ENCODE data around the gene LDLRAD4.

Gene LDLRAD4

DNA sequence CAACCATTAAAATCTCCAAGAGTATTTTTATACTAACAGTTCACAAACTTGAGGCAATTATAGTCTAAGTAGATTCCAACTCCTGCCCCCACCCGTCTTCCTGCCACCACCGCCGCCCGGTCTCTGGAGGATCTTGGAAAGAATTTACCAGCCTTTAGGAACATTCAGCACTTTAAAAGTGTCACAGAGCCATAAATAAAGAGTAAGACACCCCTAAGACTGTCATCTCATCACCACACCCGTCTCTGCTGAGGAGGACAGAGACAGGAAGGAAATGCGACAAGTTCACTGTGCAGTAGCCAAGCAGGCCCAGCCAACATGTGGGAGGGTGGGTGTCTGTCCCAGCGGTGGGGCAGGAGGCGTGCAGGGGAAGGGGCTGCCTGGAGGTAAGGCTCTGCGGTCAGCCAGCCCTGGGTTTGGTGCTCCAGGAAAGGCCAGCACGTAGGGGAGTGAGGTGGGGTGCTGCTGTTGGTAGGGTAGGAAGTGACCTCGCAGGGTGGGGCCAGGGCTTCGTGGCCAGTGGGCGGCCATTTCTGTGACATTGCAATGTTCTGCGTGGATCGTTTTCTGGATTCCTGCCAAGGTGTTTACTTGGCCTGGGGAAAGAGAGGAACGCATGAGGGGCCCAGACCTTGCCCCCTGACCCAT is 396.2 kb downstream of the LDLRAD4 start:
- DNase-seq (ENCODE audit: low read depth in 3 of 3) = no peak

DNA sequence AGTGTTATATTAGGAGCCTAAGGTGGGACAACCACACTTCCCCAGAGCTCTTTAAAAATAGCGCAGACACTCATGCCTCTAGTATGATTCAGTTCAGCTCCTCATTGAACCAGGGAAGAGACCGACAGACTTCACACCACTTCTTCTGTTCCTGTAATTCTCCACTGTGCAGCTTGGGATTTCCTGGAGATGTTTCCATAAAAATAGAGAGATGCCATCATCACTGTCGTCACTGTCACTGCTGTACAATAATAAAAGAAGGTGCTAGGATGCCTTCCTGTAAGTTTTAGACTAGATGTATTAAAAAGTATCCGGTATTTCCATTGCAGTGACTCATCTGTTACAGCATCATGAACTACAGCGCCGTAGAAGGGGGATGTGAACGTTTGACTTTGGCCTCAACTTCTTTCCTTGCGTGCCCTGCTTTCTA is 396.9 kb downstream of the LDLRAD4 start:
- no peak for DNase-seq (ENCODE audit: low read depth in 3 of 3)

DNA sequence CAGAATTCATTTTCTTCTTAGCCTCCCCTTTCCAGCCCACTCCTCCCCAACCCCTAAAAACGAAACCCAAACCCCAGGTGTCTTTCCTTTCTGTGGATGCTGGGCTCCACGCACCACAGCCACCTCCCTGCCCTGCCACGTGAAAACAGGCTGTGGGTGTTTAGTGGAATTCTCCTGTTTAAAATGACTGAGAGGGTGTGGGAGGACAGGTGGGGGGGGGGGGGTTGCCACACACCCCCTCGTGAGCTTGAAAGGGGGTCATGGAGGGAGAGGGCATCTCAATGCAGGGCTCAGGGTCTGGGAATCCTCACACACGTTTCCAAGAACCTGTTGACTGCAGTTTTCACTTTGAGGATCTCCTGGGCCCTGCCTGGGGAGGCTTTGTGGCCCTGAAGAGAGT is 397.5 kb downstream of the LDLRAD4 start:
- DNase-seq (ENCODE audit: low read depth in 3 of 3) = no peak

DNA sequence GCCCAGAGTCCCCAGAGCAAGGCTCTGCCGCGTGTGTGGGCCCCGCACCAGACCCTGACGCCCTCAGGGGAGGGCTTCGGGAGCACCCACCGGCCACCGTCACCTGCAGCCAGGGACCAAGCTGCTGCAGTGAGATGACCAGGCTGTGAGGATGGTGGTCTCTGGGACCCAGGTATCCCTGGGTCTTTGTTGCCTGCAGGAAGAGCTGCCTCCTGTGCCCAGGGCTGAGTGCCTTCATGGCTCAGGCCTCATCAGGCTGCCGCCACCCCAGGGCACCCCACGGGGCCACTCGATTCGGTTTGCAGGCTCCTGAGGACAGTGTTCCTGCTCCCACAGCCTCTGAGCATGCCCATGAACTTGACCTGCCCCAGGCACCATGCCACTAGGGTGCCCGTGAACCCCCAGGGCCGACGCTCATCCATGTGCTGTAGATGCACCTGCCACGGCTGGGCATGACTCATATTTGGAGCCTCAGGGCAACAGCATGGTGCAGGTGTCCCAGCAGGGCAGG is 398.0 kb downstream of the LDLRAD4 start:
- no peak for DNase-seq (ENCODE audit: low read depth in 3 of 3)

DNA sequence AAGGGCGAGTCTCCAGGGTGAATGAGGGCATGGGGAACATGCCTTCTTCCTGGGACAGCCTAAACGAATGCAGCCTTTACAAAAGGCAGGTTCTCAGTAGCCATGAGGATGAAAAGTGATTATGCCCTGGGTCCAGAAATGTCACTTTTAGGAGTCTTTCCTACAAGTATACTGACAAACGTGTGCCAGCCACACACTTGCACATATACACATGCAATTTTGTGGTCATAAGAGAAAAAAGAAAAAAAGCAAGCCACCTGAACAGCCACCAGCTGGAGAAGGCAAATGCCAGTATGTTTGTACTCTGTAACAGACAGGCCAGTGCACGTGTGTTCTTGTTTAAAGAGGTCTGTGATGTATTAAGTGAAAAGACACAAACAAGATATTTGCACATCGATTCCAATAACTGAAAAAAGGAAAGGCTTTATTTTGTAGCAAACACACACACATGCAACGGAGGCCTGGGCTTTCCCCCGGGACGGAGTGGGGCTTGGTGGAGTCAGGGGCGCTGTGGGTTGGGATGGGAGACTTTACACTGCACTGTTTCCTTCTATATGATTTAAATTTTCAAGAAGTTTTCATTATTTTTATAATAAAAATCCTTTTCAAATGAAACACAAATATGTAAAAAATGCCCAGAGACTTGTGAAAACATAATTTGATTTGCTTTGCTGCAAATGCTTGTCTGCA is 399.4 kb downstream of the LDLRAD4 start:
- no peak for DNase-seq (ENCODE audit: low read depth in 3 of 3)

DNA sequence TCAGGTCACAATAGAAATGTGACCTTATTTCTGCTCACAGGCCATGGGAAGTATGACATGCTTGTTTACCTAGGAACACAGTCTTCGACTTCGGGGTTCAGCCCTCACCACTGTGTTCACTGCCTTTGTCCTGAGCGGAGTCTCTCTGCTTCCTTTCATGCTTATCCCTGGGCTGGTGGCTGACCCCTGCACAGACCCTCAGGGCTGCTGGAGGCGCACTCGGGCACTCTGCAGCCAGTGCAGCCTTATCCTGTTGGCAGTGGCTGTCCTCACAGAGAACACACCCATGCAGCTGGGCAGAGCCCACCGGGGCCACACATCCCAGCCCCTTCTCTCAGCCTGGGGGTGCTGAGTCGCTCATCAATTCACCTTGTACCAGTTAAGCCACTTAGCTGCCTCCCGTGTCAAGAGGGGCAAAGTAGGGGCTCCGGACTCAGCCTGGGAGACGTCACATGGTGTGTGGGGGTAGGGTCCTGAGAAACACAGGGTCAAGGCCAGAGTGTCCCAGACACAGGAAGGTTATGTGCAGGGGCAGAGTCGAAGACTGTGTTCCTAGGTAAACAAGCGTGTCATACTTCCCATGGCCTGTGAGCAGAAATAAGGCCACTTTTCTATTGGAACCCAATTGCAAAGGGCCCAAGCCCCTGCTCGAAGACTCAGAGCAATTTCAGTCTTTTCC is 400.3 kb downstream of the LDLRAD4 start:
- no peak for DNase-seq (ENCODE audit: low read depth in 3 of 3)

DNA sequence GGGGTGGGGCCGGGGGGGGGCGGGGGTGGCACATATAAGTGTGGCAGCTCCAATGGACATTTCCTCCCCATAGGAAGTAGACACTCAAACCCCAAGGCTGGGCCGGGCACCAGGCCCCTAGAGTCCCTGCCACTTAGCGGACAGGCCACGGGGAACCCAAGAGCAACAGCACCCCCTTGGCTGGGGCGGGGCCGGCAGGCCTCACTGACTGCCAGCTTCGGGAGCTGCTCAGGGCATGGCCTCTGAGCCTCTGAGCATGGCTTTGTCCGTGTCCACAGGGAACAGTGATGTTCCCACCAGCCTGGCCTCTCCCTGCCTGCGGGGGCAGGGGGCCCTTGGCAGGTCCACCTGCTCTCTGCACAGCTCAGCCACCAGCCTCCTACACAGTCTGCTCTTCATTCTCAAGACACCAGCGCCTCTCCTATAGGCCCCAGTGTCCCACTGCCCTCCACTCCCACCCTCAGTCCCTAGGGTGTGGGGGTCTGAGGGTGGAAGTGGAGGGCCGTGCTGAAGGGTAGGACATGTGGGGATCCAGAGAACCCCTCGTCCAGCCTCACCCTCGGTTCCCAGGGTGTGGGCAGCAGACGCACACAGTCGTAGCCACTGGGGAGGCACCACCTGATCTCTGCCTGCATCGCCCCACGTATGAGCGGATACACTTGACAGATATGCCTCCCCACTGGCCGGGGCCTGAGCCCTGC is 401.1 kb downstream of the LDLRAD4 start:
- DNase-seq (ENCODE audit: low read depth in 3 of 3) = no peak

DNA sequence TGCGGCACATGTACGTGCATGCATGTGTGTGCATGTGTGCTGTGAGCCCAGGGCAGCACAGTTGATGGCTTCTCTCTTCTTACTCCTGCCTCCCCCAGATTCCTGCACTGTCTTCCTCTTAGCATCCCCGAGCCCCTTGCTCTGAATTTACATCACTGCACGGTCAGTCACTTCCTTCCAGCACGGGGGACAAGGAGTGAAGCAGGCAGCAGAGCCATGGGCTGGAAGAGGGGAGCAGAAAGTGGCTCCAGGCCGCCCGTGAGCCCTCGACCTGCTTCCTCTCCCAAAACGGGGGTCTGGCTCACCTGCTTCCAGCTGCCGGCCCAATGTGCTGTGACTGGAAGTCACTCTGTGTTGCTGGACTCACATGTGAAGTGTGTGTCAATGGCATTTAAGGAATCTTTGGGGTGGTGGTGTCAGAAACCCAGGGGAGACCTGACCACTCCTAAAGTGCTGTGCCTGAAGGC is 401.7 kb downstream of the LDLRAD4 start:
- no peak for DNase-seq (ENCODE audit: low read depth in 3 of 3)

DNA sequence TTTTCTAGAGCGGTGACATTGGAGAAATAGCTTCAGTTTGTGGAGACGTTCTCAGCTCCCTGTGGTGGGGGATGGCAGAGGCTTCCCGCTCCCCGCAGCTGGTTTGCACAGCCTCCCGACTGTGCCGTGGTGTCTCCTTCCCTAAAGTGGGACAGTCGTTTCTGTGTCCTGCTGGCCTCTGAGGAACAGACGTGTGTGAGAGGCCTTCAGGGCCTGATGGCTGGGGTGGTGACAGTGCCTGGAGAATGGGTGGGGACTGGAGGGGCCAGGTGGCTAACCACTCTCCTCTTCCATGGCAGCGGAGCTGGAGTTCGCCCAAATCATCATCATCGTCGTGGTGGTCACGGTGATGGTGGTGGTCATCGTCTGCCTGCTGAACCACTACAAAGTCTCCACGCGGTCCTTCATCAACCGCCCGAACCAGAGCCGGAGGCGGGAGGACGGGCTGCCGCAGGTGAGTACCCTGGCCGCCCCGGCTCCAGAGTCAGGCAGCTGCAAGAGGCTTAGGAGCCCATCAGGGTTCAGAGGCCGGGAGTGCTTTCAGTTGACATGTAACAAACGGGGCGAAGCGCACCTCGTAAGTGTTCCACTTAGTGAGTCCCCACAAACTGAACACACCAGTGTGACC is 402.4 kb downstream of the LDLRAD4 start:
- DNase-seq (ENCODE audit: low read depth in 3 of 3) = no peak

DNA sequence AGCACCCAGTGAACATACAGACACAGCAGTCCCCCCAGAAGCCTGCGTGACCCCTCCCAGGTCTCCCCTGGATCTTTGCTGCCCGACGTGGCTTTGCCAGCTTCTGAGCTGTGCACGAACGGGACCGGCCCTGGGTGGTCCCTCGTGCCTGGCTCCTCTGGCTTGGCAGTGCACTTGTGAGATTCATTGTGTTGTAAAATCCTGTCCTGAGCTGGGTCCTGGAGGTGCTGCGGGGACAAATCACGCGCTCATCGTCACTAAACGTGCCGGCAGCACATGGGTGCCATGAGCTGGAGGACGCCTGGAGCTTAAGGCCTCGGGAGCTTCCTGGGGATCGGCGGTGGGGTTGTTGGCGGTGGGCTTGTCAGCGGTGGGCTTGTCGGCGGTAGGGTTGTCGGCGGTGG is 402.9 kb downstream of the LDLRAD4 start:
- no peak for DNase-seq (ENCODE audit: low read depth in 3 of 3)

DNA sequence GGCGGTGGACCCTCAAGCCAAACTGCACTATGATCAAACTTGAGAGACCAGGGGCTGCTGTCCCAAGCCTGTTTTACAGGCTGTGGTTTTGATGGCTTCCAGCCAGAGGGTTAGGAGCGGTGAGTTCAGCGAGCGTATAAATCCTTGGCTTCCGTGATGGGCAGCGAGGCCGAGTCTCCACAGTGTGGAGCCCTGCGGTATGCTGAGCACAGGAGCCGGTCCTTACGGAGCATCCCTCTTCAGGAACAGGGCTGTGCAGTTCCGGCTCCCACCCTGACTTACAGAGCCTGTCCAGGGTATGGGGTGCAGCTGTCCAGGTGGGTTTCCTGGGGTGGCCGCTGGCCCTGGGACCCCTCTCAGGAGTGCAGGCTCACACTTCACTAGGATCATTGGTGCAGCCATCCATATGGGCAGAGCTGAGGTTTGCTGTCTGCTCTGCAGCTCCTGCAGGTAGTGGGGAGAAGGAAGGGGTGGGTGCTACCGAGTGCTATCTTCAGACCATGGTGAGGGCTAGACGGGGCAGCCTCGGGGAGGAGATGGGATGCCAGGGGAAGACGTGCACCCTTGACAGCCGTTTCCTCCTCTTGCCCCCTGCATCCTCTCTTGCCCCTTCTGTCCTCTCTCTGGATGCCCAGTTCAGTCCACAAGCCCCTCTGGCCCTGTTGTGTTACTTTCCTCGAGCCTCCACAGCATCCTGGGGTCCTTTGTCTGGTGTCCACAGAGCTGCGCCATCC is 403.5 kb downstream of the LDLRAD4 start:
- no peak for DNase-seq (ENCODE audit: low read depth in 3 of 3)

DNA sequence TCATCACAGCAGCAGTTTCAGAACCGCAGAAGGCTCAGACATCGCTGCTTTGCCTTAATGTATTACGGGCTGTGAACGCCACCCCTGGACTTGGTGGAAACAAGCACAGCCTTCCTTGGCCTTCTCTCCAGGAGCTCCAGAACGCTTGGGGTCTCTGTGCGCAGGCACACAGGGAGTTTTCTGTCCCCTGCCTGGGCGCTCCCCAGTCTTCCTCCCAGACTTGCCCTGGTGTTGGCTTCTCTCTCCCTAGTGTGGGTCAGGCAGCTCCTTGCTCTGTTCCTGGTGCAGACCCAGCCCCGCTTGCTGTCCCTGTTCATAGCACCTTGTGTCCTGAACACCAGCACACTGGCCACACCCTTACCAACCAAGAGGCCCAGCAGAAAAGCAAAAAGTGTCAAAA is 404.2 kb downstream of the LDLRAD4 start:
- no peak for DNase-seq (ENCODE audit: low read depth in 3 of 3)

DNA sequence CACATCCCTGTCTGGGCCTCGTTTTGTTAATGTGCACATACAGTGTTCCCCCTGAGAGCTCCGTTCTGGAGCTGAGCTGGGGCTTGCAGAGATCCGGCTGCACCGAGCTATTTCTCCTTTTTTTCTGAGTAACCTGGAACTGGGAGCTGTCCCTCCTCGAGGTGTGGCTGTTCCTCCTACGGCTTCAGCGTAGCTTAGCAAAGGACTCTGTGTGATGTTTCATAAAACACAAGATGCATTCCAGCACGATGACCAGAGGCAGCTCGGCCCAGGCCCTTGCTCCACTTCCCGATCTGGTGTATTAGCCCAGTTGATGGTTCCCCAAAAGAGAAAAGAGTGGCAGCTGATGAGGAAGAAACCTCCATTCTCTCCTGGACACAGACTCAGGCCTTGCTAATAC is 404.8 kb downstream of the LDLRAD4 start:
- no peak for DNase-seq (ENCODE audit: low read depth in 3 of 3)

DNA sequence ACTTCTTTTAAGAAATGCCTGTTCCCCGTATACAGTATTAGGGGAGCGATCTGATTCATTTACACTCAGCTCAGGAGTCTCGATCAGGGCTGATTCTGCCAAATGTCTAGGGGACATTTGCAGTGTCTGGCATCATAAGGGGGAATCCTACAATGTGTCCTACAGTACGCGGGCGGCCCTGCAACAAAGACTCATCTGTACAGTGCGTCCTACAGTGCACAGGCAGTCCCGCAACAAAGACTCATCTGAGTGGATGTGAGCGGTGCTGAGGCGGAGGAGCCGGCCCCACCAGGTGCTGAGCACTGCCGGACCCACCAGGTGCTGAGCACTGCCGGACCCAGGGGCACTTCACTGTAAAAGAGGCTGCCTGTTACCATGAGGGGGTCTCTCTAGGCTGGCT is 405.3 kb downstream of the LDLRAD4 start:
- DNase-seq (ENCODE audit: low read depth in 3 of 3) = no peak

DNA sequence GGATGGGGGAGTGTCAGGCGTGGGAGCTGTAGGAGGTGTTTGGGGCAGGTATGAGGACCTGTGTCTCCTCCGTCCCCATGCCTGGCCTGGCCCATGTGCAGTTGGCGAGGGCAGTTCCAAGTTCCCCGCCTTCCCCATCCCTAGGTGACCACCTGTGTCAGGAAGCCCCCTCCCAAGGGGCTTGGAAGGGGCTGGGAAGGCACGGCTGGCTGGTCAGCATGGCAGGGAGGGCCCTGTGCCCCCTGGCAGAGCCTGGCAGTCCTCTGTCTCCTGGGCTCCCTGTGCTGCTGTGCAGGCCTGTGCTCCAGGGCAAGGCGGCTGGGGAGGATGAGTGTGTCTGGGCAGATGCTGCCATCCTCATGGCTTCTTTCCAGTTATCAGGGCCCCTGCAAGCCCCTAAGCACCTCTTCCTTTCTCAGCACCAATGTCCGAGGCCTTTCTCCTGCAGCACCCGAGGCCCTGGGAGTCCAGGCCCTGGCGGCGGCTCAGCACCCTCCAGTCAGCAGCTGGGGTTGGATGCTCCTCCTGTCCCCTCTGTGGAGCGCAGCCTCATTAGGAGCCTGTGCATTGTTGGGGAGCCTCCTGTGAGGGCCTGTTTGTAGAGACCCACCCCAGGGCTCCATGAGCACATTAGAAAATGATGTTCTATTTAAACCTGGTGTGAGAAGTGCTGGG is 406.1 kb downstream of the LDLRAD4 start:
- DNase-seq (ENCODE audit: low read depth in 3 of 3) = no peak

DNA sequence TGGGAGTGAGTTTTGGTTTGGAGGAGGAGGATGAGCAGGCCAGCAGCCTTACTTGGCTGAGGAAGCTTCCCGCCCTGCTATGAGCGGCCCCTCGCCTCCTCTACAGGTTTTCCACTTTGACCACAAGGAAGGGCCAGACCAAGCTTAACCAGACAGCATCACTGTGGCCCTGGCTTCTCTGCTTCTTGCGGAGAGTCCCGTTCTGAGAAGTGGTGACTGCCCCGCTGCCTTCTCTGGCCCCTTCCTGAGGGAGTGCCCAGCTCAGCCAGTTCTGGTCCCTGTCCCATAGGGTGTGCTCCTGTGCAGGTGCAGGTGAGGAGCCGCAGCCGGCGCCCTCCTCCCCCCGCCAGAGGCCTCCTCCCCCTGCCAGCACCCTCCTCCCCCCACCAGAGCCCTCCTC is 406.8 kb downstream of the LDLRAD4 start:
- no peak for DNase-seq (ENCODE audit: low read depth in 3 of 3)

DNA sequence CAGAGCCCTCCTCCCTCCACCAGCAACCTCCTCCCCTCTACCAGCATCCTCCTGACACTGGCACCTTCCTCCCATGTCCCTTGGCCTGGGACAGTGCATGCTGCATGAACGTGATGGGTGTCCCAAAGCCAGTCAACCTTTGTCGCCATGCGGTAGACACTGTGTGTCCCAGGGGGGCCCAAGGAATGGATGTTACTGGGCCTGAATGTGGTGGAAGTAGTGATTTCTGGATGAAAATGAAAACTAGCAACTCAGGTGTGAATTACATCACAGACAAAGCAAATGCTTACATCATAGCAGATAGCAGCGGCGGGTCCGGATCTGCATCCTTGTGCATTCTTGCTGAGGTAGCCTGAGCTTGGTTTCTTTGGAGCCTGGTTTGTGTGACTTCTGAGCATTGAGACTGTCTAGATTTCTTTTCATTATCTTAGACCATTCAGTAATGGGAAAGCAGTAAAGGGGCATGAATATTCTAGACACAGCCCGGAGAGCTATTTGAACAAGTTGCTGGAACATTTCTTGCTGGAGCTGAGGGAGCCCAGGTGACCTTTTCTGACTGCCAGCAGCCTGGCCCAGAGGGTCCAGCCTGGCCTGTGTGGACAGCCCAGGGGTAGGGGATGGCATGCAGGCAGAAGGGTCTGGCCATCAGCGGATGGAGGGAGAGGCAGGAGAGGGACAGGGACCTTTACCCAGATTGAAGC is 407.4 kb downstream of the LDLRAD4 start:
- no peak for DNase-seq (ENCODE audit: low read depth in 3 of 3)

DNA sequence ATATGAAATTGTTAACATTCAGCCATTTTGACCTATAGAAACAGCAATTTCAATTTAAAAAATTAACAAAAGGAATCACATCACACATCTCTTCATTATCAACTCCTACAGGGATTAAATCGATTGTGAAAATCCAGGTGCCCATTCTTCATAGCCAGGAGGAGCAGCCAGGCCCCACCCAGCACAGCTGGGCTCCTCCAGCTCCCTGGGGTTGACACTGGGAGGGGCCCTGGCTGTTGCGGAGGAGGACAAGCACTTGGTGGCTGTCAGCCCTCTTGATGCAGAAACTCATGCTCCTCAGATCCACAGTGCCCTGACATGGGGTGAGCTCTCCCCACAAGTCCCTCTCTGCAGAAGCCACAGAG is 408.0 kb downstream of the LDLRAD4 start:
- DNase-seq (ENCODE audit: low read depth in 3 of 3) = no peak

DNA sequence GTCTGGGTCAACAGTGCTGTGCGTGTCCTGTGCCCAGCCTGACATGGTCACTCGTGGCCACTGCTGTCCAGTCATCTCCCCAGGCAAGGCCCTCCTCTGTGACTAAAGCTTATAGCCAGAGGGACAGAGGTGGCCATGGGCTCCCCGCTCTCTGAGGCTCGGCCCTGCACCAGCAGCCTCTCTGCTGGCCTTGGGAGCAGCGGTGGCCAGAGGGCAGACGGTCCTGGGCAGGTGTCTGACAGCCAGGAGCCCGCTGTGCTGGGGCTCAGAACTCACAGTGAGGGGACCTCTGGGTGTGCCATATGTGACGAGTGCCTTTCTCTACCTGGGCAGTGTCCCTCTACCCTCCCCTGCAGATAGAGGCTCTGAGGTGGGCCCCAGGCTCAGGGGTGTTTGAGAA is 409.1 kb downstream of the LDLRAD4 start:
- no peak for DNase-seq (ENCODE audit: low read depth in 3 of 3)

DNA sequence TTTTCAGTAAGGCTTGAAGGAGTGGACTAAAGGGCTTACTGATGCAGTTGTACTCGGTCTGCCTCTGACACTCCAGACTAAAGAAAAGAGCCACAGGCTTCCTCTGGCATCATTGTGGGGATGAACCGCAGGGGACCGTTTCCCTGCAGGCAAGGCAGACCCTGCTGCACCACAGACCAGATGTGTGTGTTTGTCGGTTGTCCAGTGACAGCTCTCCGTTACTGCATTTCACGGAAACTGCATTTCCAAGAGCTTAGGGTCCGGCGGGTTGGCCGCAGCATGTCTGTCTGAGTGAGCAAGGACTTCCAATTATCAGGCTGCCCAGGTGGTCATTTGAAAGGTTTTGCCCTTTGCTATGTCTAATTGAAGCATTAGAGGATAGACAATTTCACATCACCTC is 409.7 kb downstream of the LDLRAD4 start:
- DNase-seq (ENCODE audit: low read depth in 3 of 3) = no peak
